Common myeloid progenitor, CD34-positive (primary cell): ENCODE measurements around the gene ERBB3.

ENCODE experiments used
- CTCF ChIA-PET: fragments of 350-600 bp; sonication (Branson Sonifier 250); formaldehyde crosslinking; loops from one replicate; lab custom pipeline; 2021; ENCODE audit warnings: antibody characterized with exemption; lab: Charles Lee
- POLR2A ChIA-PET: fragments of 350-600 bp; sonication (Branson Sonifier 250); formaldehyde crosslinking; loops from one replicate; lab custom pipeline; 2021; ENCODE audit warnings: antibody characterized with exemption; lab: Charles Lee
- DNase-seq, 3 donors: peaks; one replicate each; pipeline versions ENCODE4 v3.0.0 to v3.0.0-alpha.2; 2013
- H3K27ac ChIP-seq, 2 experiments: 1 replicate in 1 of 2; 2 replicates in 1 of 2; pipeline ENCODE4 v1.7.0; 2013; ENCODE audit warnings: inconsistent platforms in 2 of 2, low read length in 2 of 2, mild to moderate bottlenecking in 2 of 2, low read depth in 1 of 2, moderate library complexity in 1 of 2; ENCODE audit not compliant: severe bottlenecking in 2 of 2, insufficient read depth in 1 of 2, poor library complexity in 1 of 2
- H3K27me3 ChIP-seq, 5 experiments: replicated peaks in 2 of 5; 1 replicate in 3 of 5; 2 replicates in 2 of 5; pipeline versions ENCODE4 v1.6.1 to v1.7.0; 2013; ENCODE audit warnings: low read length in 4 of 5, mild to moderate bottlenecking in 2 of 5, moderate library complexity in 2 of 5, inconsistent platforms in 1 of 5; ENCODE audit not compliant: insufficient read depth in 5 of 5, control insufficient read depth in 4 of 5
- H3K36me3 ChIP-seq, 4 experiments: 1 replicate in 2 of 4; 2 replicates in 2 of 4; pipeline versions ENCODE4 v1.6.1 to v1.7.0; 2013; ENCODE audit warnings: low read length in 3 of 4, control low read depth in 1 of 4, mild to moderate bottlenecking in 1 of 4; ENCODE audit not compliant: control insufficient read depth in 4 of 4, insufficient read depth in 4 of 4
- H3K4me1 ChIP-seq, 4 experiments: 1 replicate in 3 of 4; 2 replicates in 1 of 4; pipeline versions ENCODE4 v1.6.1 to v1.7.1; 2013; ENCODE audit warnings: low read length in 3 of 4, mild to moderate bottlenecking in 3 of 4, control low read depth in 1 of 4, inconsistent platforms in 1 of 4, moderate library complexity in 1 of 4; ENCODE audit not compliant: control insufficient read depth in 4 of 4, insufficient read depth in 4 of 4; ENCODE audit errors: control extremely low read depth in 1 of 4
- H3K4me3 ChIP-seq, 7 experiments: 1 replicate in 4 of 7; 2 replicates in 3 of 7; pipeline versions ENCODE4 v1.5.1 to v1.7.0; 2013; ENCODE audit warnings: mild to moderate bottlenecking in 7 of 7, low read length in 6 of 7, moderate library complexity in 6 of 7, inconsistent platforms in 2 of 7, low read depth in 2 of 7, control low read depth in 1 of 7; ENCODE audit not compliant: insufficient read depth in 4 of 7, control insufficient read depth in 1 of 7; ENCODE audit errors: extremely low read depth in 1 of 7
- H3K9me3 ChIP-seq, 5 experiments: 1 replicate in 4 of 5; 2 replicates in 1 of 5; pipeline versions ENCODE4 v1.6.1 to v1.7.1; 2013; ENCODE audit warnings: low read length in 4 of 5, mild to moderate bottlenecking in 2 of 5, inconsistent platforms in 1 of 5, low read depth in 1 of 5, moderate library complexity in 1 of 5; ENCODE audit not compliant: control insufficient read depth in 4 of 5, insufficient read depth in 2 of 5; ENCODE audit errors: control extremely low read depth in 1 of 5
- WGBS: methylation state at CpG from one replicate; pipeline ENCODE4 v1.1.5; 2013; ENCODE audit not compliant: insufficient coverage; 5-methylcytosine and 5-hydroxymethylcytosine counted together

Gene ERBB3

GRCh38 chr12:56117778-56118687 lies 38.1 kb downstream of the ERBB3 start, which contains the start of gene ZC3H10:
TSS of gene ZC3H10 (plus strand) at chr12:56118266. CDS start at chr12:56120563, 2,297 bp downstream.
- ChIA-PET POLR2A (interaction anchor here (0.5 to 4.4 kb wide), 11 partner anchors 10 to 235 kb away, joined by 3 to 35 read pairs (median 4); partner anchors contain the start of genes CNPY2, ESYT1, PA2G4 and SMARCC2), CTCF (interaction anchor here (0.6 to 12.4 kb wide), 25 partner anchors 10 to 346 kb away, joined by 3 to 198 read pairs (median 4); partner anchors contain the start of genes CS, ESYT1, MYL6B and PA2G4)
- H3K27ac ChIP-seq, result peak within 1 kb of the TSS; percentile 86 to 94
- under 1% methylated on average over 57 of the region's 61 CpGs for WGBS
- H3K4me1 ChIP-seq, result peaks cover 13 to 34% (median 23%) of the 10 kb centered on the region in 4 experiments
- peak; percentile 99 to 100 (median 100) for DNase-seq
- peaks cover 2 to 47% (median 23%) of the 10 kb centered on the region in 4 experiments for H3K36me3 ChIP-seq
- H3K27me3 ChIP-seq, result no peaks in the 10 kb centered on the region
- H3K4me3 ChIP-seq, result peak within 1 kb of the TSS; percentile 74 to 100 (median 91)
- no peaks in the 10 kb centered on the region for H3K9me3 ChIP-seq

DNA sequence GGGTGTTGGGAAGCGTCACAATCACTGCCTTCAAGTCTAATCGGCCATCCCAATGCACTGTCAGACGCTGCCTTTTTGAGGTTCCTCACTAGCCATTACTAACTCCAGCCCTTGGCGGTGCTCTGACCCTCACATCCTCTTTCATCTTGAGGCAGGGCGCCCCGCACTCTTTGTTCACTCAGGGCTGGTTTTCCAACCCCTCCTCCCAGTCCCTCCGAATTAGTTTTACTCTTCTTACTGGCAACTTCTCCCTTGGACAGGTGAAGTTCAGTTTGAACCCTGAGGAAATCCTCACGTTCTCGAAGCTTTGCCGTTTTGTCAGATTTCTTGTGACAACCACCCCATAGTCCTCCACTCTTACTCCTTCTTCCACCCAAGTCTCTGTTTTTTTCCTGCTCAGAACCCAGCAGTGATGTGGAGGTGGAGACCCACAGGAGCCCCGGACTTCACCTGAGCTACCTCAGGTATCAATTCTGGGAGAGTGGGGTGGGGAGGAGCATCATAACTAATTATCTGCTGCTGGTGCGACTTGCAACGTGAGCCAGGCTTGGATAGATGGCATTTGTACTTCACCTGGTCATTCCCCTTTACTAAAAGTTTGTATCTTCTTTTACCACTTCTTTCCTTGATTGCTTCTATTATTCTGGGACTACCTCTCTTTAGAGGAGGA lies 38.9 kb downstream of the ERBB3 start:
- Histone ChIP-seq H3K27ac (peak overlapping the region; percentile 59 to 94), H3K27me3 (no peaks in the 10 kb centered on the region), H3K9me3 (no peaks in the 10 kb centered on the region), H3K36me3 (peaks cover 2 to 39% (median 19%) of the 10 kb centered on the region in 4 experiments), H3K4me3 (peak overlapping the region; percentile 74 to 100 (median 90)), H3K4me1 (peaks cover 13 to 36% (median 23%) of the 10 kb centered on the region in 4 experiments)
- WGBS, result 1% methylated on average over 9 of the region's 13 CpGs
- ChIA-PET POLR2A (interaction anchor here (0.6 to 4.4 kb wide), 8 partner anchors 9 to 234 kb away, joined by 3 to 35 read pairs (median 6); partner anchors contain the start of genes ESYT1, PA2G4 and SMARCC2), CTCF (interaction anchor here (0.7 to 12.4 kb wide), 24 partner anchors 9 to 345 kb away, joined by 3 to 198 read pairs (median 4); partner anchors contain the start of genes CS, ESYT1, MYL6B and PA2G4)
- no peak for DNase-seq

GRCh38 chr12:56119361-56119796 lies 39.4 kb downstream of the ERBB3 start:
- peaks cover 2 to 37% (median 19%) of the 10 kb centered on the region in 4 experiments for H3K36me3 ChIP-seq
- ChIA-PET POLR2A (interaction anchor here (1.7 kb wide), 1 partner anchor 70 kb away, joined by 13 read pairs; the partner anchor contains the start of gene SMARCC2), CTCF (interaction anchor here (0.8 to 12.4 kb wide), 25 partner anchors 9 to 345 kb away, joined by 3 to 198 read pairs (median 5); partner anchors contain the start of genes ANKRD52, ESYT1, RNF41 and SMARCC2)
- peaks cover 13 to 42% (median 27%) of the 10 kb centered on the region in 4 experiments for H3K4me1 ChIP-seq
- no peaks in the 10 kb centered on the region for H3K27me3 ChIP-seq
- peak; percentile 80 to 86 (median 84) for DNase-seq
- 0% methylated on average over 2 of the region's 2 CpGs for WGBS
- no peaks in the 10 kb centered on the region for H3K9me3 ChIP-seq
- H3K4me3 ChIP-seq, result peak overlapping the region in 6 of 7 experiments; percentile 34 to 100 (median 90)
- H3K27ac ChIP-seq, result peak overlapping the region in 1 of 2 experiments; percentile 94

GRCh38 chr12:56120158-56120846 lies 40.3 kb downstream of the ERBB3 start:
- WGBS, result 97% methylated on average over 17 of the region's 17 CpGs
- POLR2A ChIA-PET, result no interaction called here

DNA sequence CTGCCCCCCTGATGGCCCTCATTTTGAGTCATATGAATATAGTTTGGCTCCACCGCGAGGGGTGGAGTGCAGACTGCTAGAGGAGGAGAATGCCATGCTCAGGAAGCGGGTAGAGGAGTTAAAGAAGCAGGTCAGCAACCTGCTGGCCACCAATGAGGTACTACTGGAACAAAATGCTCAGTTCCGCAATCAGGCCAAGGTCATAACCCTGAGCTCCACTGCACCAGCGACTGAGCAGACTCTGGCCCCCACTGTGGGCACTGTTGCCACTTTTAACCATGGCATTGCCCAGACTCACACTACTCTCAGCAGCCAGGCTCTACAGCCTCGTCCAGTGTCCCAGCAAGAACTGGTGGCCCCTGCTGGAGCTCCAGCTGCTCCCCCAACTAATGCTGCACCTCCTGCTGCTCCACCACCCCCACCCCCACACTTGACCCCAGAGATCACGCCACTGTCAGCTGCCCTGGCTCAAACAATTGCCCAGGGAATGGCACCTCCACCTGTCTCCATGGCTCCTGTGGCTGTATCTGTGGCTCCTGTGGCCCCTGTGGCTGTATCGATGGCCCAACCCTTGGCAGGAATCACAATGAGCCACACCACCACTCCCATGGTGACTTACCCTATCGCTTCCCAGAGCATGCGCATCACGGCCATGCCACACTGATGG lies 41.4 kb downstream of the ERBB3 start:
- no peak for DNase-seq
- Histone ChIP-seq H3K4me1 (peaks cover 22 to 56% (median 45%) of the 10 kb centered on the region in 4 experiments), H3K4me3 (no peak overlapping the region), H3K27me3 (no peaks in the 10 kb centered on the region), H3K36me3 (peaks cover 2 to 36% (median 19%) of the 10 kb centered on the region in 4 experiments), H3K27ac (no peak overlapping the region), H3K9me3 (no peaks in the 10 kb centered on the region)
- POLR2A ChIA-PET, result no interaction called here
- CTCF ChIA-PET, result interaction anchor here (1.0 to 12.4 kb wide), 6 partner anchors 7 to 137 kb away, joined by 3 to 198 read pairs (median 4); partner anchors contain the start of genes ANKRD52, ESYT1 and SMARCC2
- 98% methylated on average over 10 of the region's 11 CpGs for WGBS

More at GRCh38 chr12:56120158-56120846, 40.3 kb downstream of the ERBB3 start:
- no peak for DNase-seq
- peak overlapping the region in 1 of 2 experiments; percentile 94 for H3K27ac ChIP-seq
- peaks cover 18 to 50% (median 36%) of the 10 kb centered on the region in 4 experiments for H3K4me1 ChIP-seq
- CTCF ChIA-PET, result interaction anchor here (0.6 to 12.4 kb wide), 27 partner anchors 8 to 344 kb away, joined by 3 to 198 read pairs (median 4); partner anchors contain the start of genes ANKRD52, ESYT1, RNF41 and SMARCC2
- no peak overlapping the region for H3K4me3 ChIP-seq
- no peaks in the 10 kb centered on the region for H3K27me3 ChIP-seq
- H3K36me3 ChIP-seq, result peaks cover 2 to 36% (median 19%) of the 10 kb centered on the region in 4 experiments
- H3K9me3 ChIP-seq, result no peaks in the 10 kb centered on the region
